Measurements from ENCODE around the gene ABI3BP.

- no peak for TF ChIP-seq EZH2 (IDR thresholded peaks at IDR 0.05; ENCODE audit: insufficient read depth, poor library complexity, severe bottlenecking)
- no peak for TF ChIP-seq EZH2phosphoT487 (IDR thresholded peaks at IDR 0.05; ENCODE audit: insufficient read depth, low read depth)
Measured at GRCh38 chr3:100776097-100776729, 217.0 kb downstream of the ABI3BP start.

All from GM23248 (cell line).